ENCODE data around the gene PDIA5. TPM values are rescaled to one million over a fixed set of nuclear protein-coding genes. Genes with fewer than 3 reads are reported as not detected.

Gene PDIA5
- polyA plus RNA-seq, 4 donors: 4.6 to 54.0 (median 16.2) TPM

- H3K27me3 ChIP-seq (ENCODE audit: control insufficient read depth in 3 of 3, insufficient read depth in 3 of 3, low read length in 3 of 3): no peaks in the 10 kb centered on the region
- no peak overlapping the region for H3K4me3 ChIP-seq (ENCODE audit: low read depth in 1 of 3, low read length in 3 of 3)
- no peak overlapping the region for H3K27ac ChIP-seq (ENCODE audit: low read depth in 1 of 3, low read length in 2 of 3)
- peaks cover 2 to 67% (median 9%) of the 10 kb centered on the region in 3 donors for H3K36me3 ChIP-seq (ENCODE audit: control insufficient read depth in 3 of 3, insufficient read depth in 2 of 3, low read depth in 1 of 3, low read length in 3 of 3)
- H3K9me3 ChIP-seq (ENCODE audit: control insufficient read depth in 2 of 2, insufficient read depth in 1 of 2, low read depth in 1 of 2, low read length in 1 of 2): no peaks in the 10 kb centered on the region
- FAIRE-seq (no peak), DNase-seq (no peak)
- H3K4me1 ChIP-seq (ENCODE audit: control insufficient read depth in 3 of 3, insufficient read depth in 2 of 3, low read depth in 1 of 3, low read length in 2 of 3): no peaks in the 10 kb centered on the region
- WGBS, 3 donors: 50 to 76% (median 74%) methylated on average over 5 of the region's 5 CpGs
These were observed 47.1 kb downstream of the PDIA5 start for GRCh38 chr3:123113889-123114450.

- Histone ChIP-seq H3K27ac (ENCODE audit: low read depth in 1 of 3, low read length in 2 of 3) (no peak overlapping the region), H3K9me3 (ENCODE audit: control insufficient read depth in 2 of 2, insufficient read depth in 1 of 2, low read depth in 1 of 2, low read length in 1 of 2) (no peaks in the 10 kb centered on the region), H3K4me1 (ENCODE audit: control insufficient read depth in 3 of 3, insufficient read depth in 2 of 3, low read depth in 1 of 3, low read length in 2 of 3) (no peaks in the 10 kb centered on the region), H3K36me3 (ENCODE audit: control insufficient read depth in 3 of 3, insufficient read depth in 2 of 3, low read depth in 1 of 3, low read length in 3 of 3) (peaks cover 2 to 78% (median 9%) of the 10 kb centered on the region in 3 donors), H3K27me3 (ENCODE audit: control insufficient read depth in 3 of 3, insufficient read depth in 3 of 3, low read length in 3 of 3) (no peaks in the 10 kb centered on the region), H3K4me3 (ENCODE audit: low read depth in 1 of 3, low read length in 3 of 3) (no peak overlapping the region)
- DNase-seq: no peak
- FAIRE-seq: no peak
- WGBS, 3 donors: 97 to 99% (median 98%) methylated on average over 10 of the region's 10 CpGs
These were observed 49.3 kb downstream of the PDIA5 start for GRCh38 chr3:123116116-123116515.

GRCh38 chr3:123119388-123119787 is 52.6 kb downstream of the PDIA5 start:
- H3K27ac ChIP-seq (ENCODE audit: low read depth in 1 of 3, low read length in 2 of 3): peak overlapping the region in 1 of 3 donors; percentile 10

GRCh38 chr3:123119802-123120201 is 53.0 kb downstream of the PDIA5 start:
- FAIRE-seq: no peak
- WGBS, 3 donors: 81 to 87% (median 85%) methylated on average over 5 of the region's 5 CpGs
- H3K36me3 ChIP-seq (ENCODE audit: control insufficient read depth in 3 of 3, insufficient read depth in 2 of 3, low read depth in 1 of 3, low read length in 3 of 3): peaks cover 2 to 76% (median 15%) of the 10 kb centered on the region in 3 donors

More at GRCh38 chr3:123119388-123119787, 52.6 kb downstream of the PDIA5 start:
- H3K9me3 ChIP-seq (ENCODE audit: control insufficient read depth in 2 of 2, insufficient read depth in 1 of 2, low read depth in 1 of 2, low read length in 1 of 2): no peaks in the 10 kb centered on the region
- 84 to 98% (median 94%) methylated on average over 4 of the region's 4 CpGs for WGBS, 3 donors
- DNase-seq (no peak), FAIRE-seq (no peak)
- no peaks in the 10 kb centered on the region for H3K27me3 ChIP-seq (ENCODE audit: control insufficient read depth in 3 of 3, insufficient read depth in 3 of 3, low read length in 3 of 3)
- no peaks in the 10 kb centered on the region for H3K4me1 ChIP-seq (ENCODE audit: control insufficient read depth in 3 of 3, insufficient read depth in 2 of 3, low read depth in 1 of 3, low read length in 2 of 3)
- peaks cover 2 to 78% (median 12%) of the 10 kb centered on the region in 3 donors for H3K36me3 ChIP-seq (ENCODE audit: control insufficient read depth in 3 of 3, insufficient read depth in 2 of 3, low read depth in 1 of 3, low read length in 3 of 3)
- H3K4me3 ChIP-seq (ENCODE audit: low read depth in 1 of 3, low read length in 3 of 3): no peak overlapping the region

GRCh38 chr3:123120573-123120972 is 53.7 kb downstream of the PDIA5 start:
- Histone ChIP-seq H3K9me3 (ENCODE audit: control insufficient read depth in 2 of 2, insufficient read depth in 1 of 2, low read depth in 1 of 2, low read length in 1 of 2) (no peaks in the 10 kb centered on the region), H3K27me3 (ENCODE audit: control insufficient read depth in 3 of 3, insufficient read depth in 3 of 3, low read length in 3 of 3) (no peaks in the 10 kb centered on the region), H3K27ac (ENCODE audit: low read depth in 1 of 3, low read length in 2 of 3) (no peak overlapping the region), H3K36me3 (ENCODE audit: control insufficient read depth in 3 of 3, insufficient read depth in 2 of 3, low read depth in 1 of 3, low read length in 3 of 3) (peaks cover 2 to 71% (median 17%) of the 10 kb centered on the region in 3 donors), H3K4me1 (ENCODE audit: control insufficient read depth in 3 of 3, insufficient read depth in 2 of 3, low read depth in 1 of 3, low read length in 2 of 3) (no peaks in the 10 kb centered on the region), H3K4me3 (ENCODE audit: low read depth in 1 of 3, low read length in 3 of 3) (no peak overlapping the region)
- 81 to 93% (median 88%) methylated on average over 4 of the region's 4 CpGs for WGBS, 3 donors
- FAIRE-seq (no peak), DNase-seq (no peak)

More at GRCh38 chr3:123119802-123120201, 53.0 kb downstream of the PDIA5 start:
- no peak for DNase-seq
- H3K4me3 ChIP-seq (ENCODE audit: low read depth in 1 of 3, low read length in 3 of 3): no peak overlapping the region
- no peaks in the 10 kb centered on the region for H3K27me3 ChIP-seq (ENCODE audit: control insufficient read depth in 3 of 3, insufficient read depth in 3 of 3, low read length in 3 of 3)
- no peaks in the 10 kb centered on the region for H3K9me3 ChIP-seq (ENCODE audit: control insufficient read depth in 2 of 2, insufficient read depth in 1 of 2, low read depth in 1 of 2, low read length in 1 of 2)
- H3K27ac ChIP-seq (ENCODE audit: low read depth in 1 of 3, low read length in 2 of 3): peak overlapping the region in 1 of 3 donors; percentile 10
- no peaks in the 10 kb centered on the region for H3K4me1 ChIP-seq (ENCODE audit: control insufficient read depth in 3 of 3, insufficient read depth in 2 of 3, low read depth in 1 of 3, low read length in 2 of 3)

- Histone ChIP-seq H3K4me3 (ENCODE audit: low read depth in 1 of 3, low read length in 3 of 3) (no peak overlapping the region), H3K36me3 (ENCODE audit: control insufficient read depth in 3 of 3, insufficient read depth in 2 of 3, low read depth in 1 of 3, low read length in 3 of 3) (peaks cover 2 to 62% (median 15%) of the 10 kb centered on the region in 3 donors), H3K4me1 (ENCODE audit: control insufficient read depth in 3 of 3, insufficient read depth in 2 of 3, low read depth in 1 of 3, low read length in 2 of 3) (no peaks in the 10 kb centered on the region), H3K27ac (ENCODE audit: low read depth in 1 of 3, low read length in 2 of 3) (no peak overlapping the region), H3K27me3 (ENCODE audit: control insufficient read depth in 3 of 3, insufficient read depth in 3 of 3, low read length in 3 of 3) (no peaks in the 10 kb centered on the region), H3K9me3 (ENCODE audit: control insufficient read depth in 2 of 2, insufficient read depth in 1 of 2, low read depth in 1 of 2, low read length in 1 of 2) (no peaks in the 10 kb centered on the region)
- DNase-seq: no peak
- WGBS, 3 donors: 84 to 90% (median 86%) methylated on average over 5 of the region's 5 CpGs
- no peak for FAIRE-seq
These were observed 55.2 kb downstream of the PDIA5 start for GRCh38 chr3:123122057-123122456.

- H3K27me3 ChIP-seq (ENCODE audit: control insufficient read depth in 3 of 3, insufficient read depth in 3 of 3, low read length in 3 of 3): no peaks in the 10 kb centered on the region
- 69 to 82% (median 78%) methylated on average over 8 of the region's 8 CpGs for WGBS, 3 donors
- no peaks in the 10 kb centered on the region for H3K4me1 ChIP-seq (ENCODE audit: control insufficient read depth in 3 of 3, insufficient read depth in 2 of 3, low read depth in 1 of 3, low read length in 2 of 3)
- FAIRE-seq (no peak), DNase-seq (no peak)
- no peak overlapping the region for H3K4me3 ChIP-seq (ENCODE audit: low read depth in 1 of 3, low read length in 3 of 3)
- no peak overlapping the region for H3K27ac ChIP-seq (ENCODE audit: low read depth in 1 of 3, low read length in 2 of 3)
- no peaks in the 10 kb centered on the region for H3K9me3 ChIP-seq (ENCODE audit: control insufficient read depth in 2 of 2, insufficient read depth in 1 of 2, low read depth in 1 of 2, low read length in 1 of 2)
- peaks cover 2 to 63% (median 15%) of the 10 kb centered on the region in 3 donors for H3K36me3 ChIP-seq (ENCODE audit: control insufficient read depth in 3 of 3, insufficient read depth in 2 of 3, low read depth in 1 of 3, low read length in 3 of 3)
These were observed 55.9 kb downstream of the PDIA5 start for GRCh38 chr3:123122525-123123315.

GRCh38 chr3:123123716-123124616 is 57.1 kb downstream of the PDIA5 start:
- WGBS, 3 donors: 81 to 87% (median 83%) methylated on average over 24 of the region's 24 CpGs
- DNase-seq (no peak), FAIRE-seq (no peak)
- peaks cover 0 to 61% (median 12%) of the 10 kb centered on the region in 3 donors for H3K36me3 ChIP-seq (ENCODE audit: control insufficient read depth in 3 of 3, insufficient read depth in 2 of 3, low read depth in 1 of 3, low read length in 3 of 3)
- no peaks in the 10 kb centered on the region for H3K9me3 ChIP-seq (ENCODE audit: control insufficient read depth in 2 of 2, insufficient read depth in 1 of 2, low read depth in 1 of 2, low read length in 1 of 2)
- H3K4me3 ChIP-seq (ENCODE audit: low read depth in 1 of 3, low read length in 3 of 3): no peak overlapping the region
- H3K27ac ChIP-seq (ENCODE audit: low read depth in 1 of 3, low read length in 2 of 3): no peak overlapping the region
- H3K27me3 ChIP-seq (ENCODE audit: control insufficient read depth in 3 of 3, insufficient read depth in 3 of 3, low read length in 3 of 3): no peaks in the 10 kb centered on the region
- peaks cover 0 to 3% (median 0%) of the 10 kb centered on the region in 3 donors for H3K4me1 ChIP-seq (ENCODE audit: control insufficient read depth in 3 of 3, insufficient read depth in 2 of 3, low read depth in 1 of 3, low read length in 2 of 3)

Data from small intestine (tissue), 7 donors.